Hepatocyte (in vitro differentiated cells): ENCODE data around the gene KRTAP29-1. TPM values are rescaled to one million over a fixed set of nuclear protein-coding genes. Genes with fewer than 3 reads are reported as not detected.

Source experiments
- DNase-seq: peaks from one replicate; pipeline ENCODE4 v3.0.0-alpha.2; 2016; ENCODE audit warnings: low spot score
- H2AFZ ChIP-seq: fragments of 200-600 bp; sonication (generic); 2 replicates; pipeline ENCODE4 v1.6.0; 2016; ENCODE audit warnings: antibody characterized with exemption, mild to moderate bottlenecking
- H3K27ac ChIP-seq: fragments of 200-600 bp; sonication (generic); 2 replicates; pipeline ENCODE4 v1.5.1; 2016; ENCODE audit warnings: mild to moderate bottlenecking
- H3K27me3 ChIP-seq: fragments of 200-600 bp; sonication (generic); 2 replicates; pipeline ENCODE4 v1.6.1; 2016
- H3K36me3 ChIP-seq: fragments of 200-600 bp; sonication (generic); replicated peaks from 2 replicates; pipeline ENCODE4 v1.5.1; 2016; ENCODE audit warnings: low read depth; ENCODE audit not compliant: insufficient read depth
- H3K4me1 ChIP-seq: fragments of 200-600 bp; sonication (generic); 2 replicates; pipeline ENCODE4 v1.5.1; 2016; ENCODE audit warnings: mild to moderate bottlenecking, moderate library complexity; ENCODE audit not compliant: insufficient read depth
- H3K4me2 ChIP-seq: fragments of 200-600 bp; sonication (generic); 2 replicates; pipeline ENCODE4 v1.6.0; 2016
- H3K4me3 ChIP-seq: fragments of 200-600 bp; sonication (generic); 2 replicates; pipeline ENCODE4 v1.5.1; 2016; ENCODE audit warnings: mild to moderate bottlenecking
- H3K79me2 ChIP-seq: fragments of 200-600 bp; sonication (generic); 2 replicates; pipeline ENCODE4 v1.6.0; 2017; ENCODE audit warnings: mild to moderate bottlenecking
- H3K9me2 ChIP-seq: fragments of 200-600 bp; sonication (generic); replicated peaks from 2 replicates; pipeline ENCODE4 v1.6.0; 2017; ENCODE audit warnings: mild to moderate bottlenecking; ENCODE audit not compliant: insufficient read depth
- H3K9me3 ChIP-seq: fragments of 200-600 bp; sonication (generic); 2 replicates; pipeline ENCODE4 v1.5.1; 2016; ENCODE audit warnings: low read depth, mild to moderate bottlenecking
- H4K20me1 ChIP-seq: fragments of 200-600 bp; sonication (generic); 2 replicates; pipeline ENCODE4 v1.6.0; 2016; ENCODE audit warnings: mild to moderate bottlenecking; ENCODE audit not compliant: insufficient read depth, poor library complexity, severe bottlenecking
- EZH2 ChIP-seq: fragments of 200-600 bp; sonication (generic); IDR thresholded peaks from 2 replicates; pipeline ENCODE4 v1.6.1; 2016; ENCODE audit warnings: antibody characterized with exemption, mild to moderate bottlenecking, borderline replicate concordance
- EZH2phosphoT487 ChIP-seq: fragments of 200-600 bp; sonication (generic); IDR thresholded peaks from one replicate; pipeline ENCODE4 v1.6.1; 2018; ENCODE audit warnings: antibody characterized with exemption, mild to moderate bottlenecking, low read depth, moderate library complexity; ENCODE audit not compliant: unreplicated experiment, severe bottlenecking
- WGBS: methylation state at CpG from one replicate; pipeline ENCODE4 v1.1.6; 2016; ENCODE audit warnings: low lambda C conversion rate; ENCODE audit errors: missing lambda C conversion rate; 5-methylcytosine and 5-hydroxymethylcytosine counted together
- polyA plus RNA-seq: library from polyadenylated mRNA; unstranded; fragments of >200 nt; fragmentation: Nextera tagmentation; extraction: Ambion mirVana; gene quantifications from 2 replicates; pipeline ENCODE4 v1.2.1, GENCODE V29; 2016
- total RNA-seq: library from RNA; depleted of rRNA; stranded (reverse); fragments of >200 nt; gene quantifications from 2 replicates; pipeline ENCODE4 v1.2.3, GENCODE V29; 2014
- TF ChIP-seq, protein P1 (sequence below): fragments of 200-600 bp; sonication (generic); IDR thresholded peaks from 2 replicates; pipeline ENCODE4 v1.5.1; 2016; ENCODE audit warnings: antibody characterized with exemption, mild to moderate bottlenecking; ENCODE audit not compliant: poor library complexity

The KRTAP29-1 gene
- total and polyA plus RNA-seq, 2 experiments from 2014 or later: not detected

DNA sequence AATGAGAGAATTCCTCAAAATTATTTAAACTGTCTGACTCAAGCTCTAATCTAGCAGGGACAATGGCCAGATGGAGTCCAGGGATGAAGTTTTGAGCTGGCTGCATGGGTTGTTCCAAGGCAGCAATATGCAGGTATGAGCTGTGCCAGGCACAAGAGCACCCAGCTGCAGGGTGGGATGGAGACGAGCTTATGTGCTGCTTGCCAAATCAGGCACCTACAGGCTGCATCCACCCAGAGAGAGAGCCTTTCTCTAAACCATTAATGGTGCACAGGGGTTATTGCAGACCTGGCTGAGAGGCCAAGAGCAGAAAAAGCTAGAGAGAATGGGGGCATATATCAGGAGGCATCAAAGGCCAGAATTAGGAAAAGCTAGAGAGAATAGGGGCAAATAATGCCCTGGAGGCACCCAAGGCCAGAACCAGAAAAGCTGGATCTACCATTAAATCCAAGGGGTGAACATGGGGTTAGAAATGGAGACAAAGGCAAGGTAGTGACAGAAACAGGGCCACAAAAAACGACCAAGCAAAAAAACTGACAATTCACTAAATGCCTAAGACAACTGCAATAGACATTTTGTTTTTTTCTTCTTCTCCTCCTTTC, 37.0 kb upstream of the KRTAP29-1 start:
- H3K9me2 ChIP-seq: no peaks in the 10 kb centered on the region
- no peak overlapping the region for H2AFZ ChIP-seq
- H3K9me3 ChIP-seq: no peaks in the 10 kb centered on the region
- no peaks in the 10 kb centered on the region for H3K79me2 ChIP-seq
- WGBS: 59% methylated on average over 2 of the region's 2 CpGs
- H3K4me3 ChIP-seq: no peak overlapping the region
- TF ChIP-seq EZH2phosphoT487 (no peak), EZH2 (no peak)
- TF ChIP-seq, protein P1, sequence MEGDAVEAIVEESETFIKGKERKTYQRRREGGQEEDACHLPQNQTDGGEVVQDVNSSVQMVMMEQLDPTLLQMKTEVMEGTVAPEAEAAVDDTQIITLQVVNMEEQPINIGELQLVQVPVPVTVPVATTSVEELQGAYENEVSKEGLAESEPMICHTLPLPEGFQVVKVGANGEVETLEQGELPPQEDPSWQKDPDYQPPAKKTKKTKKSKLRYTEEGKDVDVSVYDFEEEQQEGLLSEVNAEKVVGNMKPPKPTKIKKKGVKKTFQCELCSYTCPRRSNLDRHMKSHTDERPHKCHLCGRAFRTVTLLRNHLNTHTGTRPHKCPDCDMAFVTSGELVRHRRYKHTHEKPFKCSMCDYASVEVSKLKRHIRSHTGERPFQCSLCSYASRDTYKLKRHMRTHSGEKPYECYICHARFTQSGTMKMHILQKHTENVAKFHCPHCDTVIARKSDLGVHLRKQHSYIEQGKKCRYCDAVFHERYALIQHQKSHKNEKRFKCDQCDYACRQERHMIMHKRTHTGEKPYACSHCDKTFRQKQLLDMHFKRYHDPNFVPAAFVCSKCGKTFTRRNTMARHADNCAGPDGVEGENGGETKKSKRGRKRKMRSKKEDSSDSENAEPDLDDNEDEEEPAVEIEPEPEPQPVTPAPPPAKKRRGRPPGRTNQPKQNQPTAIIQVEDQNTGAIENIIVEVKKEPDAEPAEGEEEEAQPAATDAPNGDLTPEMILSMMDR: no peak
- no peaks in the 10 kb centered on the region for H4K20me1 ChIP-seq
- H3K36me3 ChIP-seq: no peaks in the 10 kb centered on the region
- no peak for DNase-seq
- no peaks in the 10 kb centered on the region for H3K27me3 ChIP-seq
- no peak overlapping the region for H3K27ac ChIP-seq
- H3K4me1 ChIP-seq: peaks cover 4% of the 10 kb centered on the region
- no peak overlapping the region for H3K4me2 ChIP-seq

DNA sequence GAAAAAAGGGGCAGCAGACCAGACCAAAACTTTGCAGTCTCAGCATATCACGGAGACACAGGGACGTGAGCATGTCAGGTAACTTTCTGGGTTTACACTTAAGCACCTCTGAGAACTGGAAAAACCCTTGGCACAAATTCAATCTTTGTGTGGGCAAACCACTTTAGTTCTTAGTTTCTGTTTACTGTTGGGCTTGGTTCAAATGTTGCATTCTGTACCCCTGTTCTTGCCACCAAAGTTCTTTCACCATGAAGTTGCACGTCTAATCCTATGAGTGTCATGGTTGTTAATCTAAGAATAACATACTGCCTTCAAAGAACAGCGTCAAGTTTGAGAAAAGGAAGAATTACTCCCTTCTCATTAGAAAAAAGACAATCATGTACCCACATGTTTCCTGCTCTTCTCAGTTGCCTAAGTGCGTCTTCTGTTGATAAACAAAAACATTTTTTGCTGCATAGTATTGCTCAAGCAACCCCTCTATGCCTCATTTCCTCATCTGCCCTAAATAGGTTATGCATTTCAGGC, 36.4 kb upstream of the KRTAP29-1 start:
- Histone ChIP-seq H3K27ac (no peak overlapping the region), H3K4me2 (no peak overlapping the region), H3K9me3 (no peaks in the 10 kb centered on the region)

DNA sequence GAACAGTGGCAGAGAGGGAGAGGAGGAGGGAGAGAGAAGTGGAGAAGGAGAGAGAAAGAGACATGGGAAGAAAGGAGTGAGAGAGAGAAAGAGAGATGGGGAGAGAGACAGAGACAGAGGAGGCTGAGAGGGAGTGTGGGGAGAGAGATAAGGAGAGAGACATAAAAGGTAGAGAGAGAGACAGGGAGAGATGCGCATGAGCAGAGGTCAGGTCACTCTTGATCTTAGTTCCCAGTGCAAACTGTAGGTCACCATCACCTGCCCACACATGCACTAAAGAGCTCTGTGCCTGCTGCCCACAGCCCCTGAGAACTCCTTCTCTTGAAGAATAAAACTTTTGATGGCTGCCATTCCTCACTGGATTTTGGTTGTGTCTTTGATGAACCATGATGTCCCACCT, 33.1 kb upstream of the KRTAP29-1 start:
- peaks cover 4% of the 10 kb centered on the region for H3K4me1 ChIP-seq
- H3K9me3 ChIP-seq: no peaks in the 10 kb centered on the region
- no peak overlapping the region for H3K4me3 ChIP-seq
- no peaks in the 10 kb centered on the region for H3K36me3 ChIP-seq
- no peak overlapping the region for H3K4me2 ChIP-seq
- H3K79me2 ChIP-seq: no peaks in the 10 kb centered on the region
- no peak overlapping the region for H3K27ac ChIP-seq
- no peaks in the 10 kb centered on the region for H3K9me2 ChIP-seq
- WGBS: 93% methylated on average over 1 of the region's 1 CpG
- no peaks in the 10 kb centered on the region for H3K27me3 ChIP-seq
- TF ChIP-seq EZH2: no peak
- TF ChIP-seq, protein P1: no peak
- TF ChIP-seq EZH2phosphoT487: no peak
- no peaks in the 10 kb centered on the region for H4K20me1 ChIP-seq
- no peak for DNase-seq
- no peak overlapping the region for H2AFZ ChIP-seq

More for the DNA sequence above, 36.4 kb upstream of the KRTAP29-1 start:
- peaks cover 4% of the 10 kb centered on the region for H3K4me1 ChIP-seq
- no peaks in the 10 kb centered on the region for H3K27me3 ChIP-seq
- WGBS: 80% methylated on average over 5 of the region's 5 CpGs
- H3K4me3 ChIP-seq: no peak overlapping the region
- no peaks in the 10 kb centered on the region for H3K36me3 ChIP-seq
- no peaks in the 10 kb centered on the region for H3K79me2 ChIP-seq
- TF ChIP-seq EZH2: no peak
- TF ChIP-seq, protein P1: no peak
- no peak for TF ChIP-seq EZH2phosphoT487
- H2AFZ ChIP-seq: no peak overlapping the region
- no peak for DNase-seq
- no peaks in the 10 kb centered on the region for H3K9me2 ChIP-seq
- no peaks in the 10 kb centered on the region for H4K20me1 ChIP-seq
